Measurements from ENCODE around the gene LAMA3.

DNA sequence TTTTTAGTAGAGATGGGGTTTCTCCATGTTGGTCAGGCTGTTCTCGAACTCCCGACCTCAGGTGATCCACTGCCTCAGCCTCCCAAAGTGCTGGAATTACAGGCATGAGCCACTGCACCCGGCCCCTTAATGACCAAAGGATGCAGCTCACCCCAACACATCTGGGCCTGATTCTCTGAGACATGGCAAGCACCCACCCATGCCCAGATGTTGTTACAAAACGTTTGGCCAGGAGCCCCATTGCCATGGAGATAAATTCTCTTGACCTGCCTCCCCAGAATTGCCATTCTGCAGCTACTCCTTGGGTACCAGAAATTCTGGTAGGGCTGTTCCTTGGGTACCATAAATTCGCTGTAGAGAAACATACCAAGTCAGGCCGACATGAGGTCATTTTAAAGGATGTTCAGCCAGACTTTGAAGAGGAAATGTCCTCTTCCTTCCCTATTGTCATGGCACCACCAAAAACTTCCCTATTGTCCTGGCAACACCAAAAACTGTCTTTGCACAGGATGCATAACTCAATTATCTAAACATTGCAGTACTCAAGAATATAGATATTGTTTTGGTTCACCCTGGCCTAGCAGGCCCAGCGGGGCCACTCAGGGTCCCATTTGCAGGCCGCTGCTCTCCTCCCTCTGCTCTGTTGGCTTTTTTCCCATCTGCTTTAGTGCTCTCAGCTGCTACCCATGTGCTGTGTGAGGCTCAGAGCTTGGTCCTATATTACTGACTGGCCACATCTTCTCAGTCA lies 164.4 kb downstream of the LAMA3 start:
- TF ChIP-seq CREM (IDR thresholded peaks at IDR 0.05) (no peak), CREM (CRISPR knock-in tag; IDR thresholded peaks at IDR 0.05) (no peak), TCF12 (IDR thresholded peaks at IDR 0.05) (no peak), TCF12 (CRISPR knock-in tag; IDR thresholded peaks at IDR 0.05) (no peak)
- TF ChIP-seq, protein P1, sequence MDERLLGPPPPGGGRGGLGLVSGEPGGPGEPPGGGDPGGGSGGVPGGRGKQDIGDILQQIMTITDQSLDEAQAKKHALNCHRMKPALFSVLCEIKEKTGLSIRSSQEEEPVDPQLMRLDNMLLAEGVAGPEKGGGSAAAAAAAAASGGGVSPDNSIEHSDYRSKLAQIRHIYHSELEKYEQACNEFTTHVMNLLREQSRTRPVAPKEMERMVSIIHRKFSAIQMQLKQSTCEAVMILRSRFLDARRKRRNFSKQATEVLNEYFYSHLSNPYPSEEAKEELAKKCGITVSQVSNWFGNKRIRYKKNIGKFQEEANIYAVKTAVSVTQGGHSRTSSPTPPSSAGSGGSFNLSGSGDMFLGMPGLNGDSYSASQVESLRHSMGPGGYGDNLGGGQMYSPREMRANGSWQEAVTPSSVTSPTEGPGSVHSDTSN (CRISPR knock-in tag; IDR thresholded peaks at IDR 0.05), result no peak
